GM13977 (cell line): ENCODE results near the gene PDILT.
A peak's percentile ranks its signal among the peaks of the same experiment; 100 is the strongest.

ENCODE experiments used
- DNase-seq: peaks from one replicate; pipeline ENCODE4 v3.0.0; 2012; ENCODE audit warnings: low spot score
- in situ Hi-C: fragments of 300-500 bp; cut with MboI; formaldehyde crosslinking; loops from one replicate; pipeline ENCODE4 v1.12.0; 2022; ENCODE audit warnings: low sequenced_read_pairs, low pct_unique_long_range_greater_than_20kb, mixed read lengths, inconsistent platforms; ENCODE audit not compliant: unreplicated experiment
- TF ChIP-seq, protein P1 (sequence below): IDR thresholded peaks from 2 replicates; pipeline ENCODE4 v1.5.1; 2012; ENCODE audit warnings: mild to moderate bottlenecking, control low read depth; ENCODE audit not compliant: insufficient read depth; ENCODE audit errors: extremely low read depth, missing control alignments

The PDILT gene

DNA sequence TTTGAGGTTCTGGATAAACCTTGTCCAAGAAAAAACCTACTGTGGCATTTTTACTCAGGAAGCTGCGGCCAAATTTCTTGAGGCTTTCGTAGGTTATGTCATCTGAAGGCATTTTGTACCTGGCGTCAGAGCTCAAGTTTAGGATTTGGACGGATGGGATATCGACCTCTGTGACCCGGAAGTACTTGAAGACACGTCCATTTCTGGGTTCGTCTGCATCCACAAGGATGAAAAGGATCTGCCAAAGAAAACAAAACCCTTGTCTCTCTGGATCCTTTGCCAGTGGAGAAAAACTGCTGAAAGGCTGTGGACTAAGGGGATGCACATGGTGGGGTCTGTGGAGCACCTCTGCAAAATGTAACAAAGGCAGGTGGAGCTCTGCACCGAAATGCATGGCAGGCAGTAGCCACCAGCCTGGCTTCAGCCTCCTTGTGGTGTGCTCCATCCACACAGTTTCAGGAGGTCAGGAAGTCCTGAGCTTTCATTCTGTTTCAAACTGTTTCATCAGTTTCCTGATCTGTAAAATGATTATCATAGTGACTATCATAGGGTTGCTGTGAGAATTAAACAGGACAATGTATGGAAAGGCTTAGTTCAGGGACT, 35.0 kb downstream of the PDILT start:
- in situ Hi-C loops = no loop called here
- TF ChIP-seq, protein P1, sequence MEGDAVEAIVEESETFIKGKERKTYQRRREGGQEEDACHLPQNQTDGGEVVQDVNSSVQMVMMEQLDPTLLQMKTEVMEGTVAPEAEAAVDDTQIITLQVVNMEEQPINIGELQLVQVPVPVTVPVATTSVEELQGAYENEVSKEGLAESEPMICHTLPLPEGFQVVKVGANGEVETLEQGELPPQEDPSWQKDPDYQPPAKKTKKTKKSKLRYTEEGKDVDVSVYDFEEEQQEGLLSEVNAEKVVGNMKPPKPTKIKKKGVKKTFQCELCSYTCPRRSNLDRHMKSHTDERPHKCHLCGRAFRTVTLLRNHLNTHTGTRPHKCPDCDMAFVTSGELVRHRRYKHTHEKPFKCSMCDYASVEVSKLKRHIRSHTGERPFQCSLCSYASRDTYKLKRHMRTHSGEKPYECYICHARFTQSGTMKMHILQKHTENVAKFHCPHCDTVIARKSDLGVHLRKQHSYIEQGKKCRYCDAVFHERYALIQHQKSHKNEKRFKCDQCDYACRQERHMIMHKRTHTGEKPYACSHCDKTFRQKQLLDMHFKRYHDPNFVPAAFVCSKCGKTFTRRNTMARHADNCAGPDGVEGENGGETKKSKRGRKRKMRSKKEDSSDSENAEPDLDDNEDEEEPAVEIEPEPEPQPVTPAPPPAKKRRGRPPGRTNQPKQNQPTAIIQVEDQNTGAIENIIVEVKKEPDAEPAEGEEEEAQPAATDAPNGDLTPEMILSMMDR = no peak
- DNase-seq = no peak

DNA sequence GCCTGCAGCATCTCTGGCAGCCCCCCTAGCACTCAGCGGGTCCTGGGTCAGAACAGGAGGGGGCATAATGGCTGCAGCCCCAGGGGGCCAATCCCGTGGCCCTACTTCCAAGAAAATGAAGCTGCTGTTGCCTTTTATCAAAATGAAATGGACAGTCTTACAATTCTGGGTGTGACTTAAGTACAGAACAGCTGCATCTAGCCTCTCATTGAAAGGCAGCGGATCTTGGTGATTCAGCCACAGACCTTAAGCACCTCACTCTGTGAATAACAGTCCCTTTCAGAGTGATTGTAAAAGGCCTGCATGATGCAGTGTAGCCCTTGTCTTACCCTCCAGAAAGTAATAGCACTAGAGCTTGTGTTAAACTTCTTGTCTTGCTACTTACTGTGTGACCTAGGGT, 40.5 kb downstream of the PDILT start:
- in situ Hi-C loops = no loop called here
- DNase-seq = no peak
- TF ChIP-seq, protein P1 = no peak

DNA sequence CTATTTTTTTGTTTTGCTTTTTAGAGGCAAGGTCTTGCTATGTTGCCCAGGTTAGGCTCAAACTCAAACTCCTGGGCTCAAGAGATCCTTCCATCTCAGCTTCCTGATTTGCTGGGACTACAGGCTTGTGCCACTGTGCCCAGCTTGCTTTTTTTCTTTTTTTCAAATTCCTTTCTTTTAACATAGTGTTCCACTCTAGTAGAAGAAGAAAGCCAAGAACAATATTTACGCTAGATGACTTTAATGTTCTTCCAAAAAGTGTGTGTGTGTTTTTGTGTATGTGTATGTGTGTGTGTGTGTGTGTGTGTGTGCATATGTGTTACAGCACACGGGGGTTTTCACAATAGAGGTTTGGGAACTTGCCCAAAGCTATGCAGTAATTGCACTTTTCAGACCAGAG, 41.3 kb downstream of the PDILT start:
- TF ChIP-seq, protein P1 = no peak
- in situ Hi-C loops = no loop called here

DNA sequence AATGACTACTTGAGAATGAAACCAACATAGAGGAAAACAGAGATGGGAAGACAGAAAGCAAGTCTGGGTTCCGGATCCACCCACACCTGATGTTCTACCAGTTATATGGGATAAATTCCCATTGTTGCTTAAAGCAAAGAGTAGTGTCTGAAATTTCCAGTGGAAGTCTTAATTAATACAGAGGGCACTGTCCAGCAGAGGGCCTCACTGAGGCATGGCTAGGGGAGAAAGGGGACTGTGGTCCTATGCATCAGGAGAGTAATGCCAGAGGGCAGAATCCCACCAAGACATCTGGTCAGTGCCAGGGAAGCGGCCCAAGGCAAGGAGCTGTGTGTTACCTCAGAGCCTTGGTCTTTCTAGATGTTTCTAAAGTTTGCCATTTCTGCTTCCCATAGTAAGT, 44.5 kb downstream of the PDILT start:
- in situ Hi-C loops = no loop called here
- TF ChIP-seq, protein P1 = peak; percentile 34
- no peak for DNase-seq

More for the DNA sequence above, 41.3 kb downstream of the PDILT start:
- DNase-seq = no peak

DNA sequence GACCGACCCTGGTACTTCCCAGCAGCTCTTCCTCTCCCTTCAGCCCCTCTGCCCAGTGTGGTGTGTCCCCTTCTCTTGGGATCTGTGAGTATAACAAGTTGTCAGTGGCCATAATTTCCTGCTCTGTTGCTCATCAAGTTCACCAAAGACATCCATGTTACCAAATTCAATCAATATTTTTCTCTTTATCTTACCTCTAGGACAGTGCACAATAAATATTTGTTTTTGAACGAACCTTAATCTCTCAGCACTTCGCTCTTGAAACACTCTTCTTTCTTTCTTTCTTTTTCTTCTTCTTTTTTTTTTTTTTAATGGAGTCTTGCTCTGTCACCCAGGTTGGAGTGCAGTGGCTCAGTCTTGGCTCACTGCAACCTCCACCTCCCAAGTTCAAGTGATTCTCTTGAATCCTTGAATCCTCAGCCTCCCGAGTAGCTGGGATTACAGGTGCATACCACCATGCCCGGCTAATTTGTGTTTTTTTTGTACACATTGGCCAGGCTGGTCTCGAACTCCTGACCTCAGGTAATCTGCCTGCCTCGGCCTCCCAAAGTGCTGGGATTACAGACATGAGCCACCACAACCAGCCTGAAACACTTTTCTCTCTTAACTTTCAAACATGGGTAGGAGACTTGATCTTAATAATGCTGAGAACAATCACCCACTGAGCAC, 49.3 kb downstream of the PDILT start:
- no peak for DNase-seq
- TF ChIP-seq, protein P1 = no peak
- in situ Hi-C loops = no loop called here

DNA sequence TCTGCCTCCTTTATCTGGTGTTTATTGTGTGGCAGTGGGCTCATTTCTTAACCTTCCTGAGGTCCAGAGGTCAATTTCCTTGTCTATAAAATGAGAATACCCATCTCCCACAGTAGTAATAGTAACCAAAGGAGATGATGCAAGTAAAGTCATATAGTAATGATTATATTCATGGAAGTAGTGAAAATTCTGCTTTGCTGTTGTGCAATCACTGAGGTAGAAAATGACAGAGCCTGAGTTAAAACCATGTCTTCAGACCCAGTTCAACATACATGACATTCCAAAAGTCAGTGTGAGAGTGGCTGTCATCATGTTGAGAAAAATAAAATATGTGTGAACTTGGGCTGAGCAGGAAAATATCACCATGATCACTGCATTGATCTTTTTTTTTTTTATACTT, 51.2 kb downstream of the PDILT start:
- in situ Hi-C loops = no loop called here
- TF ChIP-seq, protein P1 = no peak
- DNase-seq = no peak
